Activated B cell treated with CpG ODN at 0.5 μM for 24 hours (primary cell): ENCODE data around the gene RADIL. TPM values are rescaled to one million over a fixed set of nuclear protein-coding genes. Genes with fewer than 3 reads are reported as not detected.

Source experiments
- ATAC-seq: fragments of 200-7000 bp; cut with Tn5 transposase; one replicate; pipeline ENCODE4 v1.10.0; 2021; ENCODE audit warnings: low read depth, mild to moderate bottlenecking, moderate library complexity
- CTCF ChIA-PET: fragments of 350-600 bp; sonication (Branson Sonifier 250); formaldehyde crosslinking; loops from one replicate; lab custom pipeline; 2021; ENCODE audit warnings: antibody characterized with exemption; lab: Charles Lee
- POLR2A ChIA-PET: fragments of 350-600 bp; sonication (Branson Sonifier 250); formaldehyde crosslinking; loops from one replicate; lab custom pipeline; 2021; ENCODE audit warnings: antibody characterized with exemption; lab: Charles Lee
- DNase-seq: peaks from one replicate; pipeline ENCODE4 v3.0.0; 2022
- H3K27ac Mint-ChIP-seq: one replicate; pipeline ENCODE4 v1.8.0; 2020; ENCODE audit warnings: mixed read lengths
- H3K27me3 Mint-ChIP-seq: one replicate; pipeline ENCODE4 v1.8.0; 2021; ENCODE audit warnings: mixed read lengths
- H3K36me3 Mint-ChIP-seq: one replicate; pipeline ENCODE4 v1.8.0; 2021; ENCODE audit warnings: low read depth, mixed read lengths
- H3K4me1 Mint-ChIP-seq: one replicate; pipeline ENCODE4 v1.8.0; 2021; ENCODE audit warnings: mixed read lengths
- H3K4me3 Mint-ChIP-seq: one replicate; pipeline ENCODE4 v1.8.0; 2020; ENCODE audit warnings: mild to moderate bottlenecking, mixed read lengths
- H3K9me3 Mint-ChIP-seq: one replicate; pipeline ENCODE4 v1.8.0; 2020; ENCODE audit warnings: mixed read lengths
- CTCF ChIP-seq: fragments of 200-600 bp; IDR thresholded peaks from one replicate; pipeline ENCODE4 v1.8.0; 2022; ENCODE audit warnings: antibody characterized with exemption, mild to moderate bottlenecking
- intact Hi-C: fragments of 100-400 bp; cut with micrococcal nuclease; formaldehyde crosslinking; loops from one replicate; pipeline ENCODE4 v1.15.1; 2024
- total RNA-seq: library from RNA; stranded (reverse); gene quantifications from 2 replicates; pipeline ENCODE4 v1.2.3, GENCODE V29; 2022

Gene RADIL
- total RNA-seq, 1 donor from 2014 or later: not detected

GRCh38 chr7:4782333-4783291 lies 100.9 kb downstream of the RADIL start:
- DNase-seq (no peak), ATAC-seq (no peak)
- H3K9me3 Mint-ChIP-seq: no peaks in the 10 kb centered on the region
- no peaks in the 10 kb centered on the region for H3K27me3 Mint-ChIP-seq
- POLR2A ChIA-PET: no interaction called here
- no peak overlapping the region for H3K4me3 Mint-ChIP-seq
- peaks cover 9% of the 10 kb centered on the region for H3K4me1 Mint-ChIP-seq
- TF ChIP-seq CTCF: no peak
- CTCF ChIA-PET: no interaction called here
- H3K36me3 Mint-ChIP-seq: peaks cover 67% of the 10 kb centered on the region
- H3K27ac Mint-ChIP-seq: no peak overlapping the region
- intact Hi-C loops: no loop called here

- DNase-seq (no peak), ATAC-seq (no peak)
- Mint-ChIP-seq H3K36me3 (peaks cover 63% of the 10 kb centered on the region), H3K27ac (no peak overlapping the region), H3K9me3 (no peaks in the 10 kb centered on the region), H3K4me3 (no peak overlapping the region), H3K27me3 (no peaks in the 10 kb centered on the region), H3K4me1 (peaks cover 17% of the 10 kb centered on the region)
- CTCF ChIA-PET: no interaction called here
- TF ChIP-seq CTCF: no peak
- POLR2A ChIA-PET: no interaction called here
- intact Hi-C loops: no loop called here
Measured at GRCh38 chr7:4781366-4782069, 102.0 kb downstream of the RADIL start.

- H3K4me1 Mint-ChIP-seq: peaks cover 37% of the 10 kb centered on the region
Measured at GRCh38 chr7:4779118-4779517, 104.4 kb downstream of the RADIL start.

GRCh38 chr7:4775848-4776623 lies 107.5 kb downstream of the RADIL start:
- Mint-ChIP-seq H3K36me3 (peaks cover 34% of the 10 kb centered on the region), H3K4me3 (peak overlapping the region; percentile 99), H3K27ac (peak overlapping the region; percentile 98), H3K4me1 (peaks cover 41% of the 10 kb centered on the region), H3K9me3 (no peaks in the 10 kb centered on the region), H3K27me3 (no peaks in the 10 kb centered on the region)
- DNase-seq (no peak), ATAC-seq (no peak)
- ChIA-PET CTCF (interaction anchor here (1.3 to 2.4 kb wide), 4 partner anchors 8 to 134 kb away, joined by 3 to 10 read pairs (median 7); partner anchors contain the start of gene FOXK1), POLR2A (interaction anchor here (0.5 to 2.8 kb wide), 18 partner anchors 10 to 1046 kb away, joined by 3 to 74 read pairs (median 6); partner anchors contain the start of genes FOXK1 and RBAK)
- intact Hi-C loops: loop anchor here (1.0 to 5.0 kb wide), 8 partner anchors 16 to 1474 kb away; partner anchors contain the start of genes FOXK1, RBAK and SDK1
- no peak for TF ChIP-seq CTCF

More at GRCh38 chr7:4779118-4779517, 104.4 kb downstream of the RADIL start:
- intact Hi-C loops: loop anchor here (5.0 kb wide), 1 partner anchor 1477 kb away; the partner anchor contains the start of gene SDK1
- H3K4me3 Mint-ChIP-seq: no peak overlapping the region
- ChIA-PET POLR2A (interaction anchor here (0.7 kb wide), 1 partner anchor 52 kb away, joined by 3 read pairs; no protein-coding TSS in a partner anchor), CTCF (no interaction called here)
- H3K27me3 Mint-ChIP-seq: no peaks in the 10 kb centered on the region
- no peak overlapping the region for H3K27ac Mint-ChIP-seq
- ATAC-seq (no peak), DNase-seq (no peak)
- peaks cover 55% of the 10 kb centered on the region for H3K36me3 Mint-ChIP-seq
- no peaks in the 10 kb centered on the region for H3K9me3 Mint-ChIP-seq
- no peak for TF ChIP-seq CTCF
